Small intestine (tissue), 16 donors: ENCODE data around the gene RPL26. TPM values are rescaled to one million over a fixed set of nuclear protein-coding genes. Genes with fewer than 3 reads are reported as not detected.

Experiments
- DNase-seq, 2 donors: peaks; one replicate each; pipeline versions ENCODE4 v3.0.0 to v3.0.0-alpha.2; 2013
- FAIRE-seq: peaks from 2 replicates; lab custom pipeline; 2012; peaks lifted over from hg19 to GRCh38; lab: Jason Lieb, UNC
- H3K27ac ChIP-seq, 3 donors: one replicate each; pipeline ENCODE4 v1.5.1; 2013; ENCODE audit warnings: low read length in 2 of 3, mild to moderate bottlenecking in 2 of 3, control low read depth in 1 of 3, inconsistent platforms in 1 of 3, low read depth in 1 of 3, moderate library complexity in 1 of 3
- H3K27me3 ChIP-seq, 3 donors: one replicate each; pipeline ENCODE4 v1.6.1; 2013; ENCODE audit warnings: low read length in 3 of 3, inconsistent platforms in 1 of 3; ENCODE audit not compliant: control insufficient read depth in 3 of 3, insufficient read depth in 3 of 3
- H3K36me3 ChIP-seq, 3 donors: one replicate each; pipeline ENCODE4 v1.6.1; 2013; ENCODE audit warnings: low read length in 3 of 3, inconsistent platforms in 1 of 3, low read depth in 1 of 3, mild to moderate bottlenecking in 1 of 3, moderate library complexity in 1 of 3; ENCODE audit not compliant: control insufficient read depth in 3 of 3, insufficient read depth in 2 of 3
- H3K4me1 ChIP-seq, 3 donors: one replicate each; pipeline ENCODE4 v1.6.1; 2013; ENCODE audit warnings: low read length in 2 of 3, inconsistent platforms in 1 of 3, low read depth in 1 of 3, mild to moderate bottlenecking in 1 of 3, moderate library complexity in 1 of 3; ENCODE audit not compliant: control insufficient read depth in 3 of 3, insufficient read depth in 2 of 3
- H3K4me3 ChIP-seq, 3 donors: one replicate each; pipeline ENCODE4 v1.5.1; 2013; ENCODE audit warnings: low read length in 3 of 3, control low read depth in 1 of 3, inconsistent platforms in 1 of 3, low read depth in 1 of 3, mild to moderate bottlenecking in 1 of 3, moderate library complexity in 1 of 3
- H3K9me3 ChIP-seq, 2 donors: one replicate each; pipeline ENCODE4 v1.6.1; 2013; ENCODE audit warnings: low read depth in 1 of 2, low read length in 1 of 2; ENCODE audit not compliant: control insufficient read depth in 2 of 2, insufficient read depth in 1 of 2
- WGBS, 3 donors: extraction: QIAGEN DNeasy Blood & Tissue Kit; methylation state at CpG; one replicate each; pipeline ENCODE4 v1.1.7; 2013; 5-methylcytosine and 5-hydroxymethylcytosine counted together
- long read RNA-seq, 10 donors: transcript quantifications; one replicate each; lab custom pipeline, GENCODE V29; 2026
- polyA plus RNA-seq, 4 donors: library from polyadenylated mRNA; stranded (reverse) in 3 of 4; unstranded in 1 of 4; fragments of 200-250 nt in 3 of 4; fragments of 120-200 nt in 1 of 4; gene quantifications; one replicate each; pipeline versions ENCODE4 v1.2.1 to v1.2.3, GENCODE V29; 2013
- donor health status: healthy with polysubstance abuse.
- donor health status: control.
- donor health status: control.
- donor health status: Bipolar disorder and iron deficiency.
- donor health status: healthy.

RPL26 gene
- 1,000 to 10,000 TPM; 2,296 to 5,457 (median 3,880) TPM for polyA plus RNA-seq
- long read RNA-seq, donor 1 = 0 reads
- long read RNA-seq, donor 2, transcript RPL26-202 (2 exons, 456 nt) = minor isoform, 51 of 1,236 reads
- long read RNA-seq, donor 2, transcript RPL26-214 (4 exons, 528 nt) = major isoform, 889 of 1,236 reads
- long read RNA-seq, donor 2, transcript RPL26-208 (2 exons, 534 nt) = minor isoform, 9 of 1,236 reads
- long read RNA-seq, donor 2, transcript RPL26-204 (3 exons, 1,002 nt) = minor isoform, 37 of 1,236 reads
- long read RNA-seq, donor 2, partial matches to known transcripts = 199 of 1,236 reads
- long read RNA-seq, donor 2, other reads (novel, unspliced or antisense) = 42 of 1,236 reads
- long read RNA-seq, donor 3, transcript RPL26-202 (2 exons, 456 nt) = minor isoform, 134 of 2,119 reads
- long read RNA-seq, donor 3, transcript RPL26-214 (4 exons, 528 nt) = major isoform, 1,362 of 2,119 reads
- long read RNA-seq, donor 3, transcript RPL26-204 (3 exons, 1,002 nt) = minor isoform, 88 of 2,119 reads
- long read RNA-seq, donor 3, transcript RPL26-203 (2 exons, 569 nt) = minor isoform, 18 of 2,119 reads
- long read RNA-seq, donor 3, partial matches to known transcripts = 413 of 2,119 reads
- long read RNA-seq, donor 3, other reads (novel, unspliced or antisense) = 84 of 2,119 reads
- long read RNA-seq, donor 4, transcript RPL26-214 (4 exons, 528 nt) = major isoform, 51 of 69 reads
- long read RNA-seq, donor 4, partial matches to known transcripts = 9 of 69 reads
- long read RNA-seq, donor 4, other reads (novel, unspliced or antisense) = 0 of 69 reads
- long read RNA-seq, donor 5, transcript RPL26-214 (4 exons, 528 nt) = major isoform, 499 of 762 reads
- long read RNA-seq, donor 5, transcript RPL26-202 (2 exons, 456 nt) = minor isoform, 68 of 762 reads
- long read RNA-seq, donor 5, transcript RPL26-204 (3 exons, 1,002 nt) = minor isoform, 18 of 762 reads
- long read RNA-seq, donor 5, partial matches to known transcripts = 145 of 762 reads
- long read RNA-seq, donor 5, other reads (novel, unspliced or antisense) = 23 of 762 reads
- long read RNA-seq, donor 6, transcript RPL26-202 (2 exons, 456 nt) = minor isoform, 65 of 1,953 reads
- long read RNA-seq, donor 6, transcript RPL26-203 (2 exons, 569 nt) = minor isoform, 10 of 1,953 reads
- long read RNA-seq, donor 6, transcript RPL26-214 (4 exons, 528 nt) = major isoform, 1,411 of 1,953 reads
- long read RNA-seq, donor 6, transcript RPL26-204 (3 exons, 1,002 nt) = minor isoform, 54 of 1,953 reads
- long read RNA-seq, donor 6, partial matches to known transcripts = 327 of 1,953 reads
- long read RNA-seq, donor 6, other reads (novel, unspliced or antisense) = 68 of 1,953 reads
- long read RNA-seq, donor 7, transcript RPL26-203 (2 exons, 569 nt) = minor isoform, 19 of 2,797 reads
- long read RNA-seq, donor 7, transcript RPL26-202 (2 exons, 456 nt) = minor isoform, 95 of 2,797 reads
- long read RNA-seq, donor 7, transcript RPL26-204 (3 exons, 1,002 nt) = minor isoform, 32 of 2,797 reads
- long read RNA-seq, donor 7, transcript RPL26-214 (4 exons, 528 nt) = major isoform, 2,064 of 2,797 reads
- long read RNA-seq, donor 7, partial matches to known transcripts = 498 of 2,797 reads
- long read RNA-seq, donor 7, other reads (novel, unspliced or antisense) = 67 of 2,797 reads
- long read RNA-seq, donor 8, transcript RPL26-202 (2 exons, 456 nt) = minor isoform, 6 of 291 reads
- long read RNA-seq, donor 8, transcript RPL26-214 (4 exons, 528 nt) = major isoform, 215 of 291 reads
- long read RNA-seq, donor 8, partial matches to known transcripts = 55 of 291 reads
- long read RNA-seq, donor 8, other reads (novel, unspliced or antisense) = 6 of 291 reads
- long read RNA-seq, donor 9, transcript RPL26-204 (3 exons, 1,002 nt) = minor isoform, 8 of 508 reads
- long read RNA-seq, donor 9, transcript RPL26-202 (2 exons, 456 nt) = minor isoform, 12 of 508 reads
- long read RNA-seq, donor 9, transcript RPL26-214 (4 exons, 528 nt) = major isoform, 390 of 508 reads
- long read RNA-seq, donor 9, partial matches to known transcripts = 85 of 508 reads
- long read RNA-seq, donor 9, other reads (novel, unspliced or antisense) = 12 of 508 reads
- long read RNA-seq, donor 10, transcript RPL26-202 (2 exons, 456 nt) = minor isoform, 131 of 2,820 reads
- long read RNA-seq, donor 10, transcript RPL26-214 (4 exons, 528 nt) = major isoform, 1,980 of 2,820 reads
- long read RNA-seq, donor 10, transcript RPL26-204 (3 exons, 1,002 nt) = minor isoform, 97 of 2,820 reads
- long read RNA-seq, donor 10, transcript RPL26-203 (2 exons, 569 nt) = minor isoform, 17 of 2,820 reads
- long read RNA-seq, donor 10, partial matches to known transcripts = 522 of 2,820 reads
- long read RNA-seq, donor 10, other reads (novel, unspliced or antisense) = 55 of 2,820 reads

DNA sequence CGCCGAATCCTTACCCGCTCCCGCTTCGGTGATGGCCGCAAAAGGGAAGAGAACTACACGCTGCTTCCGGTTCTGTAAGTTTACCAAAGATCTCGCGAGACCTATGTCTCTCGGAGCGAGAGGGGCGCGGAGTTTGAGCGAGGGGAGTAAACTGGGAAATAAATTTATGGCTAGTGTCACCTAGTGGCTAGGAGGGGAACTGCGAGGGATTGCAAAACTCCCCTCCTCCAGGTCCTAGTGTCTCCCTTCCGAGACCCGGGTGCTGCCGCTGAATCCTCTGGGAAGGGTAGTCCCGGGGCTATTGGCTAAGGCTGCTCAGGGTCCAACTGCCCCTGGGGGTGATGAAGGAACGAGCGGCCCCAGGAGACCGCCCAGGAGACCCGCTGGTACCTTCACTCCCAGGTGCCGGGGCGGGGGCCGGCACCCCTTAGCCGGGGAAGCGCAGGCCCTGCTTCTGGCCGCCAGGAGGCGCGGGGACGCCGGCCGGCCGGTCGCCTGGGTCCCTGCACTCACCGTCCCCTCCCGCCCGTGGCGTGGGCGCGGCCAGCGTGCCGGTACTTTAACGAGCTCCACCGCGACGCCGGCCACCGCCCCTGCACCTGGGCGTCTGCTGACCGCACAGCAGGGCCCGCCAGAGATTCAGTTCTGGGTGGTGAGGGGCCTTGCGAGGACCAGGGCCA, at the start of gene RPL26:
RPL26 (minus strand) TSS at position 51 of the 680 bp plus-strand sequence. CDS start 883 bp downstream, outside the sequence.
- Histone ChIP-seq H3K27me3 (no peaks in the 10 kb centered on the region), H3K27ac (peak within 1 kb of the TSS; percentile 88 to 93 (median 92)), H3K4me3 (peak within 1 kb of the TSS; percentile 67 to 89 (median 78)), H3K36me3 (peaks cover 11 to 20% (median 14%) of the 10 kb centered on the region in 3 donors), H3K9me3 (no peaks in the 10 kb centered on the region), H3K4me1 (peaks cover 0 to 22% (median 6%) of the 10 kb centered on the region in 3 donors)
- DNase-seq (peak; percentile 99), FAIRE-seq (no peak)
- 0% methylated on average over 37 to 55 of the region's 55 CpGs for WGBS, 3 donors

- no peaks in the 10 kb centered on the region for H3K27me3 ChIP-seq
- no peak for DNase-seq
Measured at GRCh38 chr17:8430966-8431365, 48.0 kb upstream of the RPL26 start.

DNA sequence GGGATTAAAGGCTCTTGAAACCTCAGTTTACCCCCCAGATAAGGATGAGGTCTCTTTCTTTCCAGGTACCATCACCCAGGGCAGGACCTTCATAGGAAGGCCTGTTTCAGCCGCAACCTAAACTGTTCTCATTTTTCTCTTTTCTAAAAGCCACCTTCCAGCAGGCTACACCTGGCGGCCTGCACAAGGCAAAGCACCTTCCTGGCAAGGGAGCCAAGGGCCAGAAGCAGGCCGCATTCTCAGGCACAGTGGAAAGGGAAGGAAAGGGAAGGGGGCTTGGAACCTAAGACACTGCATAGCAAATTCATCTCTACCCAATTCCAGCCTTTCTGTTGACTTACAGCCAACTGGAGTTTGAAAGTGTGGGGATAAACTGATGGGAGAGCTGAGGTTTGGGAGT, 43.8 kb upstream of the RPL26 start:
- H3K27me3 ChIP-seq = no peaks in the 10 kb centered on the region
- no peaks in the 10 kb centered on the region for H3K36me3 ChIP-seq
- no peaks in the 10 kb centered on the region for H3K9me3 ChIP-seq
- DNase-seq (no peak), FAIRE-seq (no peak)
- no peak overlapping the region for H3K27ac ChIP-seq
- WGBS, 3 donors = 89 to 94% (median 93%) methylated on average over 3 of the region's 3 CpGs
- peaks cover 2 to 4% (median 2%) of the 10 kb centered on the region in 3 donors for H3K4me1 ChIP-seq
- H3K4me3 ChIP-seq = no peak overlapping the region

More at GRCh38 chr17:8430966-8431365, 48.0 kb upstream of the RPL26 start:
- 47 to 66% (median 58%) methylated on average over 7 of the region's 7 CpGs for WGBS, 3 donors
- H3K4me1 ChIP-seq = no peaks in the 10 kb centered on the region
- no peak overlapping the region for H3K27ac ChIP-seq
- H3K4me3 ChIP-seq = no peak overlapping the region
- H3K9me3 ChIP-seq = no peaks in the 10 kb centered on the region
- H3K36me3 ChIP-seq = no peaks in the 10 kb centered on the region
- FAIRE-seq = no peak

DNA sequence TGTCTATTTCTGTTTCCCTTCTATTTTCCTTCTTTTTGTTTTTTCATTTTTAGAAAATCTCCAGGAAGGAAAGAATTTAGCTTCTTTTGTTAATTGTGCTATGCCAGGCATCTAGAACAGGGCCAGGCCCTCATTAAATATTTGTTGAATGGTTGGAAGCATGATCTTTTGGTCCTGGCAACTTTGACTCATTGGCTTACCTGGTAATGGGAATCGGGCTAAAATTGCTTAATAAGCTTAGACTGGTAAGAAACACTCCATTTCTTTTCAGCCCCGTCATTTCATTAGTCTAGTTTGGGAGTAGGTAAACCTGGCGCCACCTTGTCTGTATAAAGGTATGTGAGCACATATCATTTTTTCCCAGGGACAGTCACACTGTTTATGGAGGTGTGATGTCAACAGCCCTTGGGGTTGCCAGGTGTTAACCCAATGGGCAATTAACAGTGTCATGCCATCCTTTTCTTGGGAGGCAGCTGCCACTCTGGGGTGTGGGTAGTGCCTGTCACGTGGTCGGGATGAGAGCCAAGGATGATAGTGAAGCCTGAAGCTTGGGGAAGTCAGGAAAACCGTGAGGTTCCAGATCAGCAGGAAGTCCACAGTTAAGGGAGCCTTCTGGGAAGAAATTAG, 43.2 kb upstream of the RPL26 start:
- no peak overlapping the region for H3K27ac ChIP-seq
- DNase-seq = peak in 1 of 2 donors; percentile 87
- no peaks in the 10 kb centered on the region for H3K36me3 ChIP-seq
- no peaks in the 10 kb centered on the region for H3K27me3 ChIP-seq
- FAIRE-seq = no peak
- peaks cover 2 to 4% (median 4%) of the 10 kb centered on the region in 3 donors for H3K4me1 ChIP-seq
- H3K4me3 ChIP-seq = no peak overlapping the region
- no peaks in the 10 kb centered on the region for H3K9me3 ChIP-seq
- 18 to 63% (median 39%) methylated on average over 6 of the region's 6 CpGs for WGBS, 3 donors

GRCh38 chr17:8421571-8421970, 38.6 kb upstream of the RPL26 start:
- H3K27ac ChIP-seq = no peak overlapping the region
- no peak for FAIRE-seq
- 39 to 57% (median 53%) methylated on average over 3 of the region's 3 CpGs for WGBS, 3 donors

More at GRCh38 chr17:8421571-8421970, 38.6 kb upstream of the RPL26 start:
- H3K9me3 ChIP-seq = no peaks in the 10 kb centered on the region
- no peak overlapping the region for H3K4me3 ChIP-seq
- peak in 1 of 2 donors; percentile 33 for DNase-seq
- peaks cover 8 to 11% (median 10%) of the 10 kb centered on the region in 3 donors for H3K4me1 ChIP-seq
- no peaks in the 10 kb centered on the region for H3K36me3 ChIP-seq
- peaks cover 0 to 5% (median 0%) of the 10 kb centered on the region in 3 donors for H3K27me3 ChIP-seq
